ENCODE data around the gene CORO1C. TPM values are rescaled to one million over a fixed set of nuclear protein-coding genes. Genes with fewer than 3 reads are reported as not detected.

The CORO1C gene
- polyA plus RNA-seq, 2 donors, result 23.6 to 40.2 TPM

DNA sequence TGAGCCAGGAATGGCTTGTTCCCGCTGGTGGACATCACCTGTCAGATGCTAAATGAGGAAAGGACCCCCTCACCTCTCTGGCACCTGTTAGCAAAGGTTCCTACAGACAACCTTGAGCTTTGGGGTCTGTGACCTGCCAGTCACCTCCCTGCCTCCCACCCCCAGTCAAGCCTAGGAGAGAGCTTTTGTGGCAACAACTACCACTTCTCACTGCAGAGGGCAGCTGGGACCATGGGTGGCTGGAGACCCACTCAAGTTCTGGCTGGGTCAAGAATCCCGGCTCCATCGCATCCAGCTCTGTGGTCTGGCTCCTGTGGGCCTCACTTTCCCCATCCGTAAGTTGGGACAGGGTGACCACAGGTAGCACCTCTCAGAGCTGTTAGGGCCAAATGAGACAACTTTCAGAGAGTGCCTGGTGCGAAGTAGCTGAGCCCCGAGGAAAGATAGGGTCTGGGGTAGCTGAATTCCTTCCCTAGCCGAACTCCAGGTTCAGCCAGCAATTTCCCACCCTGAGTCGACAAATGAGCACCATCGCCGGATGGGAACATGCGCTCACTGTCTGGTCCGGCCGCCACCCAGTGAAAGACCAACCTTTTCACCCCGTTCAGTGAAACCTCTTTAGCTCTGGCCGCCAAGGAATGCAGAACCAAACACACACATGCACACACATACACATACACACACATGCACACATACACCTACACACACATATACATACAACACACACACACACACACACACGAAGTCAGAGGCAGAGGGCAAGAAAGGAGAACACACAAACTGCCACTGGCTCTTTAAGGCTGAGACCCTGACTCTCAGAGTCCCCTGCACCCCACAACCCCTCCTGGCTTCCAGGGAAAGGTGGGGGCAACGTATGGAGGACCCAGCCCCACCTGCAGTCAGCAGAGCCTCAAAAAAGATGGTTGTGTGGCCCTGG, 135.3 kb downstream of the CORO1C start:
- WGBS, 2 donors, result 78 to 79% methylated on average over 17 of the region's 17 CpGs
- H3K27ac ChIP-seq (ENCODE audit: low read depth in 2 of 2, low read length in 1 of 2), result no peak overlapping the region
- H3K9me3 ChIP-seq (ENCODE audit: control insufficient read depth in 2 of 2, insufficient read depth in 1 of 2, low read depth in 1 of 2, low read length in 1 of 2), result no peaks in the 10 kb centered on the region
- no peaks in the 10 kb centered on the region for H3K36me3 ChIP-seq (ENCODE audit: control insufficient read depth in 2 of 2, insufficient read depth in 2 of 2, low read length in 1 of 2)
- peak overlapping the region in 1 of 2 donors; percentile 1 for H3K4me3 ChIP-seq (ENCODE audit: low read depth in 1 of 2, low read length in 2 of 2)
- peaks cover 0 to 3% of the 10 kb centered on the region in 2 donors for H3K4me1 ChIP-seq (ENCODE audit: control insufficient read depth in 2 of 2, insufficient read depth in 2 of 2, low read length in 1 of 2)
- H3K27me3 ChIP-seq (ENCODE audit: control insufficient read depth in 1 of 2, insufficient read depth in 2 of 2, low read length in 2 of 2), result no peaks in the 10 kb centered on the region

Other genes with a start within 250 kb of the CORO1C start
- 1 to 10 TPM; 1.1 TPM for gene FICD, start 216.2 kb downstream of the CORO1C start, polyA plus RNA-seq
- gene SART3, start 170.3 kb downstream of the CORO1C start, polyA plus RNA-seq, result 10 to 100 TPM; 10.8 to 16.0 TPM
- 10 to 100 TPM; 38.7 to 87.2 TPM for gene ISCU, start 168.9 kb downstream of the CORO1C start, polyA plus RNA-seq
- gene TMEM119, start 133.4 kb downstream of the CORO1C start, polyA plus RNA-seq, result under 1 TPM; 0.54 to 0.63 TPM
- 1 to 10 TPM in 1 of 2 donors, under 1 TPM in 1; 0.86 to 2.0 TPM for gene SELPLG, start 97.6 kb downstream of the CORO1C start, polyA plus RNA-seq
- gene SSH1, start 126.1 kb upstream of the CORO1C start, polyA plus RNA-seq, result 1 to 10 TPM; 3.1 to 4.7 TPM
- gene DAO, start 148.6 kb upstream of the CORO1C start, polyA plus RNA-seq, result not detected

All from esophagus (tissue), 2 donors.